GM21515 (cell line): Measurements from ENCODE around the gene PPP1R15B.

Source experiments
- ATAC-seq: cut with Tn5 transposase; IDR thresholded peaks from one replicate; pipeline ENCODE4 v1.9.1; 2021; ENCODE audit not compliant: unreplicated experiment

Gene PPP1R15B

GRCh38 chr1:204402391-204402790, 9.2 kb downstream of the PPP1R15B start:
- no peak for ATAC-seq

- ATAC-seq = no peak
Measured at GRCh38 chr1:204401730-204402129, 9.9 kb downstream of the PPP1R15B start.

GRCh38 chr1:204400882-204401510, 10.6 kb downstream of the PPP1R15B start:
- ATAC-seq = no peak

GRCh38 chr1:204398197-204399125, 13.2 kb downstream of the PPP1R15B start:
- no peak for ATAC-seq

DNA sequence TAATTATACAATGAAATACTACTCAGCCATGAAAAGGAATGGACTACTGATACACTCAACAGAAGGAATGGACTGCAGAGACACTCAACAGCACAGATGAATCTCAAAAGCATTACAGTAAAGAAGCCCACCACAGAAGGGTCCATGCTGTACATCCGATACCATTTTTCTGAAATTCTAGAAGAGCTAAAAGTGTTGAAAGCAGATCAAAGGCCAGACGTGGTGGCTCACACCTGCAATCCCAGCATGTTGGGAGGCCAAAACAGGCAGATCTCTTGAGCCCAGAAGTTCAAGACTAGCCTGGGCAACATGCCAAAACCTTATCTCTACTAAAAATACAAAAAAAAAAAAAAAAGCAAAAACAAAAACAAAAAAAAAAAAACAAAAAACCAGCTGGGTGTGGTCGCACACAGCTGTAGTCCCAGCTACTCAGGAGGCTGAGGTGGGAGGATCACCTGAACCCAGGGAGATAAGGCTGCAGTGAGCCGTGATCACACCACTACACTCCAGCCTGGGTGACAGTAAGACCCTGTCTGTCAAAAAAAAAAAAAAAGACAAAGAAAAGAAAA, 15.5 kb downstream of the PPP1R15B start:
- no peak for ATAC-seq

DNA sequence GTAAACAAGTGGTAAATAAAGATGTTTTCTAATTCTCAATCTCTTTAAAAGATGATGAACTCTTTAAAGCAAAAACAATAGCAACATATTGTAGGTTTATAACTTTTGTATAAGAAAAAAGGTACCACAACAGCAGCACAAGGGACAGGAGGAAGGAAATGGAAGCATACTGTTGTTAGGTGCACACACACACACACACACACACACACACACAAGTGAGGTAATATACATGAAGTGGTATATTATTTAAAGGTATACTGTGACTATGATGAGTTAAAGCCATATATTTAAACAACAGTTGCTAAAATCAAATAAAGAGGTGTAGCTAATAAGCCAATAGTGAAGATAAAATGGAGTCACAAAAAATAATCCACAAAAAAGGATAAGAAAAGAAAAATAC, 20.0 kb downstream of the PPP1R15B start:
- no peak for ATAC-seq

DNA sequence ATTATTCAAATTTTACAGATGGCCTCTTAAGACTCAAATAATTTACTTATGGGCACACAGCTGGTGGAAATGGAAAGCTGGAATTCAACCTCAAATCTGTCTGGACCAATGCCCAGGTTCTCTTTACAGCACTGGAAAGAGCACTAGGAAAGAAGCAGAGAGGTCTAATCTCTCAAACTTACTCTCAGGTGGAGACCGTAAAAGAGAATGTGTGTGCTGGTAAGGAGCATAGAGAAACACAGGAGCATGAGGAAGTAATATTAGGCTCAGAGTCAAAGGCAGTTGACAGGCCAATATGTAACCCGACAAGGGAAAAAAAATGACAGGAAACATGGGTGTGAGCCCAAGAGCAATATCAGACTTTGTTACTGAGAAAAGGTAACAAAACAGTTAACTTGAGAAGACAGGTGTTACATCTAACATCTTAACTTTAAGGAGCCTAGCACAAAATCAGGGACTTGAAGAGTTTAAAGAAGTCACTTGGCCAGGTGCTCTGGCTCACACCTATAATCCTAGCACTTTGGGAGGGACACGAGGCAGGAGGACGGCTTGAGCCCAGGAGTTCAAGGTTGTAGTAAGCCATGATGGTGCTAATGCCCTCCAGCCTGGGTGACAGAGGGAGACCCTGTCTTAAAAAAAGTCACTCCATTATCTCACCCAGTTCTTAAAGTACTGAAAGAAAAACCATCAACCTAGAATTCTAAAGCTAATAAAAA, 20.7 kb downstream of the PPP1R15B start:
- ATAC-seq = no peak

DNA sequence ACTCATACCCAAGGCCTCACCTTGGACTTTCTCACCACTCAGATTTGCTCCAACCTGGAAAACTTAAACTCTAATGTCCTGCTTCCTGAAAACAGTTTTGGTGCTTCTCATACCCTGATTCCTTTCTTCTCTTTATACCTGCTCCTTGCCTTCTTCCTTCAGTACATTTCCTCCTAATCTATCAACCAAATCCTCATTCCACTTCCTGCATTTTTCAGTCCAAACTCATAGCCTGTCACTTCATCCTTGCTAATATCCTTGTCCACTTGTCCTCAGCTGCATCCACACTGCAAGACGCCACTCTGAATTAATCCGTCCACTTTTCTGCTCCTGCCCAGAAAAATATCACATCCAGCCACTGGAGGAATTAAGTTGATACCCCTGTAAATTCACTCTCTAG, 25.9 kb downstream of the PPP1R15B start:
- ATAC-seq = no peak

DNA sequence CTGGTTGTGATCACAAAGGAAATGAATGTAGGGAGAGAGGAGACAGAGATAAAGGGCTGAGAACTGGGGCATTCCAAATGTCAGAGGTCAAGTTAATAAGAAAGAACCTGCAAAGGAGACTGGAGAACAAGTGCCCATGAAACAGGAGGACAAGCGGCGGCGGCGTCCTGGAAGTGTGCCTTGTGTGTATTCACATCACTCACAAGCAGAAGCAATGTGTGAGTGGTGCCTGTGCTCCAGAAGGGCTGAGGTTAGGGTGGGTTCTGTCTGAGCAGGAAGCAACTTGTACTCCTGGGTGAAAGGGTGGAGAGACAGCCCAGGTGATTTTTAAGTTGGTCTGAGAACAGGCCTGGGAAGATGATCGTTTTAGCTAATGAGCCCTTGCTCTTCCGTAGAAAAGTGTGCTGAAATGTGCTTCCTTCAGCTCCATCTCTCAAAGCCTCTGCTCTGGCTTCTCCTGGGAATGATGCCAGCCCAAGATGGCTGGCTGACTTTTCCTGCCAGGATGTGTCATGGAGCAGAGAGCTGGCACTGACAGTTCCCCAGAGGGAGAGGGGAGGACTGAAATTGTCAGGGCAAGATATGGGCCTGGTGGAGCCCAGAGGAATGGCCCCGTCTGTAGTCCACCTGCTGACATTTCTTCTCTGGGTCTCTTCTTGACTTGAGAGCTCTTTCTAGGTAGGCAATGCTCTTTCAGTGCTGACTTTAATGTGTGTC, 26.8 kb downstream of the PPP1R15B start:
- ATAC-seq = no peak

DNA sequence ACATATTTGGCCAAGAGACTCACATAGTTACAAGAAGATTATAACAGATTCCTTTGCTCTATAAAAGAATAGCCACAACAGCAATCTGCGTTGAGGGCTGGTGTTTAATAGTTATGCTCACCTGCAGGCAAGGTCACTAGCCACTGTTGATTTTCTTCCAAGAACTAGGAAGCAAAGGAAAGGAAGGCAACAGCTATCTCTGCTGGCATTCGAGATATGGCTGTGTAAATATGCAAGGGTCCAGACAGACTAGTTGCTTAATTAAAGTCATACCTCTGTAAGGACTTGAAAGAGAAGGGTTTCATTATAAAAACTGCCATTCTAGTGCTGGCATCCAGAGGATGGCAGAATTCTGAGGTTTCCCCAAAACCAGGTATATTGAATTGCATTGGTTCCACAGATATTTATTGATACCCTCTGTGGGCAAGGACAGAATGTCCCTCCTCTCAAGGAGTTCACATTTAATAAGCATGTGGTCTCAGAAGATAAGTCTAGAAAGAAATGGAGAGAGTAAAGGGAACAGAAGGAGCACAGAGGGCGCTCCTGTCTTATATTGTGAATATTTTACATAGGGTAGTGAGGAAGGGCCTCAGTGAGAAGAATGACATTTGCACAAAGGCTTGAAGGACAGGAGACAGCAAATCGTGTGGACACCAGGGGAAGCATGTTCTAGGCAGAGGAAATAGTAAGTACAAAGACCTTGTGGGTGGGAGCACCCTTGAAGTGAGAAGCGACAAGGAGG, 28.3 kb downstream of the PPP1R15B start:
- ATAC-seq = no peak

- no peak for ATAC-seq
Measured at GRCh38 chr1:204382714-204383083, 28.9 kb downstream of the PPP1R15B start.

GRCh38 chr1:204380293-204380831, 31.3 kb downstream of the PPP1R15B start:
- ATAC-seq = no peak

- no peak for ATAC-seq
Measured at GRCh38 chr1:204377800-204378668, 33.6 kb downstream of the PPP1R15B start.

DNA sequence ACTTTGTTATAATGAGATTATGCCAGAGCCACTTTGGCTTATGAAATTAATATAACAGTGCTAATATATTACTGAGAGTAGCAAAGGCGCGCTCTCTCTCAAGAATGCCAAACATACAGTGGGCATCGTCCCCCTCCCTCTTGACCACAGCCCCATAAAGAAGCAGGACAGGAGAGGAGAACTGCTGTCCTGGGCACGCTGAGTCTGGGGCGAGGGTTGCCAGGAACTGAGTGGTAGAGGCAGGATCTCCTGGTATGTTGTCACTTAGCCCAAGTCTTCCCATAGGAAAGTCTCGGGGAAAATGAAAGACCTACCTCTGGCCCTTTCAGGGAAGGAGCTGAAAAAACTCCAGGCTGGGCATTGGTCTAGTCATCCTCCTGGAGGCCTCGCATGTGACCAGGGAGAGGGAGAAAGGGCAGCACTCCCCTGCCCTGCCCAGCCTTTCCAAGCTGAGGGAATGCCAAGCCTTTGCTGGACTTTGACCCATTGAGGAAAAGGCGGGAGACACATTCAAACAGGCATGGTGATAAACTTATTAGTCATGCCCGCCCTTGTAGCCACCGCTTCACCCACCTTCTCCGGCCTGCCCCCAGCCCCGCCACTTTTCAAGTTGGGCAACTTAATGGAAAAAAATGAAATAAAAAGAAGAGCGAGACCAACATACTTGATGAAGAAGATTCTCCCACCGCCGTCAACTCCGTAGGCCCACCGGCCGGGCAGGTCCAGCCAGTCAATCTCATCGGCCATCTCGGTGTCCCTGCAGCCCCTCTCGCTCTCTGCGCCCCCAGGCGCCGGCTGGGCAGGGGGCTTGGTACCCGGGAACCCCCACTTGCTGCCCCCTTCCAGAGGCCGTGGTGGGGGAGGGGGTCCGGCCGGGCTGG, 34.5 kb downstream of the PPP1R15B start:
- ATAC-seq = no peak

DNA sequence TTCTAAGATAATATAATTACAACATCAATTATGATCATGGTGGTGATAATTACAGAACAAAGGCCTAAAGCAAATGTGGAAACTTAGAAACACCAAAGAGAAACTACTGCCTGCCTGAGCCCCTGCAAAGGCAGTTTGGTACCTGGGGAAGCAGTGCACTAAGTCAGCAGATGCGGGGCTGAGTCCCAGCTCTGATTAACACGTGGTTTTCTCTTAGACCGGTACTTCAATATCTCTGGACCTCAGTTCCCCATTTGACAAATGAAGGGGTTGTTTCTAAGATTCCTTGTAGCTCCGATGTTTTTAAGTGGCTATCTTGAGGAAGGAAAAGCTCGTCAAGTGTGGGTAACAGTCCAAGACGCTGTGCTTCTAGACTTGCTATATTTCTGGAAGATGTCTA, 35.2 kb downstream of the PPP1R15B start:
- no peak for ATAC-seq

GRCh38 chr1:204373911-204374310, 37.7 kb downstream of the PPP1R15B start:
- ATAC-seq = no peak

DNA sequence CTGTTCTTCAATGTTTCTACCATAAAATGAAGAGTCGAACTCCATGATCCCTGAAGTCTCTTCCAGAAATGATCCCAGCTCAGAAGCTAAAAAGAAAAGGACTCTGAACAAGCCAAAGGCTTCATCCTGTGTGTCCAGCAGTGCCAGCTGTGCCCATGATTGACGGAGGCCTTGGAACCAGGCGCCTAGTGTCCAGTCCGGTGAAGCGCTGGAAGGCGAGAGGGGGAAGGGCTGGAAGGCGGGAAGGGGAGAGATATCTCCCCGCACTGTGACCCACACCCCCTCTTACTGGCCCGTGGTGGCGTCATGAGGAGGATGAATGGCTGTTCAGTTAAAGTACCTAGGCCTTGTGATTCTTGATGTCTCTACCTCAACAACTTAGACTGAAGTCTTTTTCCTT, 41.4 kb downstream of the PPP1R15B start:
- ATAC-seq = no peak
